Smooth muscle cell (in vitro differentiated cells): ENCODE measurements around the gene CHRM1. TPM values are rescaled to one million over a fixed set of nuclear protein-coding genes. Genes with fewer than 3 reads are reported as not detected.

ENCODE experiments used
- DNase-seq: peaks from one replicate; lab custom pipeline; 2025; ENCODE audit not compliant: unreplicated experiment; lab: John Stamatoyannopoulos, UW
- H2AFZ ChIP-seq: fragments of 200-600 bp; sonication (generic); 2 replicates; pipeline ENCODE4 v1.6.0; 2016; ENCODE audit warnings: antibody characterized with exemption, low read depth, mild to moderate bottlenecking
- H3F3A ChIP-seq: fragments of 200-600 bp; sonication (generic); 2 replicates; pipeline ENCODE4 v1.6.0; 2017; ENCODE audit warnings: antibody characterized with exemption, low read depth
- H3K27ac ChIP-seq: fragments of 200-600 bp; sonication (generic); 2 replicates; pipeline ENCODE4 v1.5.1; 2016; ENCODE audit warnings: low read depth, mild to moderate bottlenecking
- H3K27me3 ChIP-seq: fragments of 200-600 bp; sonication (generic); 2 replicates; pipeline ENCODE4 v1.6.1; 2016; ENCODE audit warnings: low read depth, mild to moderate bottlenecking
- H3K36me3 ChIP-seq: fragments of 200-600 bp; sonication (generic); 2 replicates; pipeline ENCODE4 v1.5.1; 2016; ENCODE audit warnings: low read depth
- H3K4me1 ChIP-seq: fragments of 200-600 bp; sonication (generic); 2 replicates; pipeline ENCODE4 v1.5.1; 2016; ENCODE audit warnings: low read depth
- H3K4me2 ChIP-seq: fragments of 200-600 bp; sonication (generic); 2 replicates; pipeline ENCODE4 v1.6.0; 2016; ENCODE audit warnings: mild to moderate bottlenecking
- H3K4me3 ChIP-seq: fragments of 200-600 bp; sonication (generic); 2 replicates; pipeline ENCODE4 v1.5.1; 2016; ENCODE audit warnings: mild to moderate bottlenecking
- H3K79me2 ChIP-seq: fragments of 200-600 bp; sonication (generic); 2 replicates; pipeline ENCODE4 v1.6.0; 2016; ENCODE audit warnings: low read depth, mild to moderate bottlenecking
- H3K9ac ChIP-seq: fragments of 200-600 bp; sonication (generic); 2 replicates; pipeline ENCODE4 v1.6.0; 2016; ENCODE audit warnings: low read depth
- H3K9me3 ChIP-seq: fragments of 200-600 bp; sonication (generic); replicated peaks from 2 replicates; pipeline ENCODE4 v1.5.1; 2016; ENCODE audit warnings: low read depth
- H4K20me1 ChIP-seq: fragments of 200-600 bp; sonication (generic); 2 replicates; pipeline ENCODE4 v1.6.0; 2016; ENCODE audit warnings: low read depth
- WGBS: methylation state at CpG from one replicate; pipeline ENCODE4 v1.1.7; 2016; ENCODE audit warnings: low lambda C conversion rate; 5-methylcytosine and 5-hydroxymethylcytosine counted together
- polyA plus RNA-seq: library from polyadenylated mRNA; unstranded; fragments of >200 nt; fragmentation: Nextera tagmentation; extraction: Ambion mirVana; gene quantifications from 2 replicates; pipeline ENCODE4 v1.2.1, GENCODE V29; 2016
- total RNA-seq: library from RNA; depleted of rRNA; stranded (reverse); fragments of >200 nt; gene quantifications from 2 replicates; pipeline ENCODE4 v1.2.3, GENCODE V29; 2014
- TF ChIP-seq, protein P1 (sequence below): fragments of 200-600 bp; sonication (generic); IDR thresholded peaks from 2 replicates; pipeline ENCODE4 v1.5.1; 2017; ENCODE audit warnings: borderline replicate concordance, mild to moderate bottlenecking, antibody characterized with exemption; ENCODE audit not compliant: insufficient read depth, poor library complexity, severe bottlenecking

Gene CHRM1
- total and polyA plus RNA-seq, 2 experiments from 2014 or later, result not detected

DNA sequence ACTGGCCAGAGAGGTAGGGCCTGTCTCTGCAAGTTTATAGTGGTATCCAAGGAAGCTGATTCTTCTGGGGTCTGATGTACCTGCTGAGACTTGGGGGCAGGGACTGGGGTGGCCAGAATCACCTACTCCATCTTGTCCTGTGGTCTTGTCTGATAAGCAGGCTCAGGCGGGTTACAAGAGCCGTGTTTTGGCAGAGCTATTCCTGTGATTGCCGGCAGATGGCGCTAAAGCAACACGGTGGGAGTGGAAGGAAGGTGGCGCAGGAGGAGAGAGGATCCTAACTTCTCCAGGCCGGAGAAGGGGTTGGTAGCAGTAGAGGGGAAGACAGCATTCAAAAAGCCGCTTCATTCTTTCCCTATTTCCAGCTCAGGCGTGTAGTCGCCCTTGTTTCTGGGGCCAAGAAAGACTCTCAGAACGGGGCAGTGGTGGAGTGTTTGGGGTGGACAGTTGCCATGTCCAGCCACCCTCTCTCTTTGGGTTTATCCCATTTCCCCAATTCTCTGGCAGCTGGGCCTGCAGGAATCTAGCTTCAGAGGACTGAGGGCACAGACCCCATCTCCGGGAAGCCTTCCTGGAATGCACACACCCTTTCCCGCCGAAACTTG is 15.1 kb downstream of the CHRM1 start:
- TF ChIP-seq, protein P1, sequence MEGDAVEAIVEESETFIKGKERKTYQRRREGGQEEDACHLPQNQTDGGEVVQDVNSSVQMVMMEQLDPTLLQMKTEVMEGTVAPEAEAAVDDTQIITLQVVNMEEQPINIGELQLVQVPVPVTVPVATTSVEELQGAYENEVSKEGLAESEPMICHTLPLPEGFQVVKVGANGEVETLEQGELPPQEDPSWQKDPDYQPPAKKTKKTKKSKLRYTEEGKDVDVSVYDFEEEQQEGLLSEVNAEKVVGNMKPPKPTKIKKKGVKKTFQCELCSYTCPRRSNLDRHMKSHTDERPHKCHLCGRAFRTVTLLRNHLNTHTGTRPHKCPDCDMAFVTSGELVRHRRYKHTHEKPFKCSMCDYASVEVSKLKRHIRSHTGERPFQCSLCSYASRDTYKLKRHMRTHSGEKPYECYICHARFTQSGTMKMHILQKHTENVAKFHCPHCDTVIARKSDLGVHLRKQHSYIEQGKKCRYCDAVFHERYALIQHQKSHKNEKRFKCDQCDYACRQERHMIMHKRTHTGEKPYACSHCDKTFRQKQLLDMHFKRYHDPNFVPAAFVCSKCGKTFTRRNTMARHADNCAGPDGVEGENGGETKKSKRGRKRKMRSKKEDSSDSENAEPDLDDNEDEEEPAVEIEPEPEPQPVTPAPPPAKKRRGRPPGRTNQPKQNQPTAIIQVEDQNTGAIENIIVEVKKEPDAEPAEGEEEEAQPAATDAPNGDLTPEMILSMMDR, result peak; percentile 99
- peak; percentile 43 for DNase-seq

DNA sequence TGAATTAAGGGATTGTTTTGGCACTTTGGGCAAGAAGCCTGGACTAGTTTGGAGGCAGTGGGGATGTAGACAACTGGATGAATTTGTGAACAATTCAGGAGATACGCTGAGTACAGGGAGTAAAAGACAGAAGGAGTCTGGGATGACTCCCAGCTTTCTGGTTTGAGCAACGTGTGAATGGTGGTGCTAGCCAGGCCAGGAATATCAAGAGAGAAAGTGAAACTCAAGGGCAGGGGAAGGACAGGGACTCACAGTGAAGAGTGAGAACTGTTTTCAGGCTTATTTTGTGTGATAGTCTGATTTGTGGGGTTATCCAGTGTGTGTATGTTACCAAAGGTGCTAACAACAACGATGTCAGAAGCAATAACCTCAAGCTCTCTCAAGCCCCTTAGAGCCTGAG is 15.9 kb downstream of the CHRM1 start:
- TF ChIP-seq, protein P1, result no peak
- no peaks in the 10 kb centered on the region for H4K20me1 ChIP-seq
- H3K27me3 ChIP-seq, result no peaks in the 10 kb centered on the region
- no peaks in the 10 kb centered on the region for H3F3A ChIP-seq
- no peak overlapping the region for H3K9ac ChIP-seq
- H3K9me3 ChIP-seq, result no peaks in the 10 kb centered on the region
- H3K79me2 ChIP-seq, result no peaks in the 10 kb centered on the region
- no peak overlapping the region for H3K27ac ChIP-seq
- H3K4me1 ChIP-seq, result peaks cover 11% of the 10 kb centered on the region
- DNase-seq, result no peak
- 55% methylated on average over 3 of the region's 3 CpGs for WGBS
- no peak overlapping the region for H2AFZ ChIP-seq
- no peak overlapping the region for H3K4me3 ChIP-seq
- no peaks in the 10 kb centered on the region for H3K36me3 ChIP-seq
- H3K4me2 ChIP-seq, result no peak overlapping the region

More for the DNA sequence above, 15.1 kb downstream of the CHRM1 start:
- Histone ChIP-seq H3K27me3 (no peaks in the 10 kb centered on the region), H3K4me2 (no peak overlapping the region), H4K20me1 (no peaks in the 10 kb centered on the region), H3K27ac (no peak overlapping the region), H2AFZ (no peak overlapping the region), H3F3A (no peaks in the 10 kb centered on the region), H3K4me3 (no peak overlapping the region), H3K36me3 (no peaks in the 10 kb centered on the region), H3K9me3 (no peaks in the 10 kb centered on the region), H3K9ac (no peak overlapping the region), H3K4me1 (peaks cover 11% of the 10 kb centered on the region), H3K79me2 (no peaks in the 10 kb centered on the region)
- 16% methylated on average over 14 of the region's 14 CpGs for WGBS

DNA sequence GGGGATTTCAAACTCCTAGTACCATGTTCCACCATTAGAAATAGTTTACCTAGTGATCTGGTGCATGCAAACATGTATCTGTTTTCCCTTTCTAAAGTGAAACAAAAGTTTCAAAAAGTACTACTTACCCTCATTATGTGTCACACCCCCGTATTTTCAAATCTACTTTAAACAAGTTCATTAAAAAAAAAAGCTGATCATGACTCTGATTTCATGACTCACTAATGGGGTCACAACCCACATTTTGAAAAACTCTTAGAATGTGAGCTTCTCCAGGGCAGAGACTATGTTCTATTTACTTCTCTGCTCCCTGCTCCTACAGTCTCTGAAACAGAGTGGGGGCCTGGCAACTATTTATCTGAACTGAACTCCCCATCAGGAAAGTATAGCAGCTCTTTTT is 18.2 kb downstream of the CHRM1 start:
- H3K27ac ChIP-seq, result no peak overlapping the region
- H3K27me3 ChIP-seq, result no peaks in the 10 kb centered on the region
- 62% methylated on average over 1 of the region's 1 CpG for WGBS
- H2AFZ ChIP-seq, result no peak overlapping the region
- no peak for DNase-seq
- no peaks in the 10 kb centered on the region for H3F3A ChIP-seq
- TF ChIP-seq, protein P1, result no peak
- no peaks in the 10 kb centered on the region for H3K79me2 ChIP-seq
- no peaks in the 10 kb centered on the region for H4K20me1 ChIP-seq
- no peaks in the 10 kb centered on the region for H3K36me3 ChIP-seq
- peaks cover 6% of the 10 kb centered on the region for H3K4me1 ChIP-seq
- no peak overlapping the region for H3K4me3 ChIP-seq
- H3K9me3 ChIP-seq, result no peaks in the 10 kb centered on the region
- no peak overlapping the region for H3K4me2 ChIP-seq
- H3K9ac ChIP-seq, result no peak overlapping the region

DNA sequence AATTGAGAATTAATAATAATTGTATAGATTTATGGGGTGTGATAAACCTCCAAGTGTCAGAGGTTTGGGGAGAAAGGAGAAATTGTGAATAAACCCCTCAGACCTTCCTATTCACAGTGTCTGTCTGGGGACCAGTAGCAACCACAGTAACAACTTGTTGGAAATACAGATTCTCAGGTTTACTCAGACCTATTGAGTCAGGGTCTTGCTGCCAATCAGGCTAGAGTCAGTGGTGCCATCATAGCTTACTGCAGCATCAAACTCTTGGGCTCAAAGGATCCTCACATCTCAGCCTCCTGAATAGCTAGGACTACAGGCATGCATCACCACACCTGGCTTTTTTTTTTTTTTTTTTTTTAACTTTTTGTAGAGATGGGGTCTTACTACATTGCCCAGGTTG is 23.1 kb downstream of the CHRM1 start:
- H3K79me2 ChIP-seq, result no peaks in the 10 kb centered on the region
- H3K36me3 ChIP-seq, result no peaks in the 10 kb centered on the region
- H3K9me3 ChIP-seq, result no peaks in the 10 kb centered on the region
- no peak overlapping the region for H3K27ac ChIP-seq
- no peak overlapping the region for H3K9ac ChIP-seq
- no peak overlapping the region for H3K4me3 ChIP-seq
- H3K4me2 ChIP-seq, result no peak overlapping the region
- no peak for DNase-seq
- H4K20me1 ChIP-seq, result no peaks in the 10 kb centered on the region
- peaks cover 5% of the 10 kb centered on the region for H3K4me1 ChIP-seq
- no peaks in the 10 kb centered on the region for H3F3A ChIP-seq
- no peaks in the 10 kb centered on the region for H3K27me3 ChIP-seq
- no peak overlapping the region for H2AFZ ChIP-seq
- TF ChIP-seq, protein P1, result no peak
